ENCODE results near the gene LRRC41.

Gene LRRC41

DNA sequence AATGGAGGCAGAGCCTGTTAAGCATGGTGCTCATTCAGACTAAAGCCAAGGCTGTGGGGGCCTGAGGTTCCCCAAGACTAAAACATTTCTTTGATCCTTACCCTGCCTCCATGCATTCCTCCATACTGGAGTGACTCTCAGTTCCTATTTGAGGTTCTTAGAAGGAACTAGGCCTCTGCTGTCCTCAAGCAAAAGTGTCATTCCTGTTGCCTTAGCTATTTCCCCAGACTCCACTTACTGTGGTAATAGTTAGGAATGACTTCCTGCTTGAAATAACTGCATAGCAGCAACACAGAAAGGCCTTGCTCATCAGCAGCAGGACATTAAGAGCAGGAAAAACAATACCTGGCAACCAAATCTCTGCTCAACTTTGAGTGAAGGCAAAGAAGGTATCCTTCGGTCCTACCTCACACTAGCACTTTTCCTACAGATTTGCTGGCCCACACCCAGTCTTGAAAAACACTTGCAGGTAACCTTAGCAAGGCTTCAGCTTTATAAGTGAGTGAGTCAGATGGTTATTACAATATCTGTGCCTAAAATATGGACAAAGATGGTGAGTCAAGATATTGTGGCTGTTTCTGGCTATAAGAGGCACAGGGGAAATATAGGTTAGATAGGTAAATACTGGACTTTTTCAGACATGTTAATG lies 14.8 kb downstream of the LRRC41 start:
- no peak for FAIRE-seq
- DNase-seq (ENCODE audit: insufficient read length, low spot score), result no peak

DNA sequence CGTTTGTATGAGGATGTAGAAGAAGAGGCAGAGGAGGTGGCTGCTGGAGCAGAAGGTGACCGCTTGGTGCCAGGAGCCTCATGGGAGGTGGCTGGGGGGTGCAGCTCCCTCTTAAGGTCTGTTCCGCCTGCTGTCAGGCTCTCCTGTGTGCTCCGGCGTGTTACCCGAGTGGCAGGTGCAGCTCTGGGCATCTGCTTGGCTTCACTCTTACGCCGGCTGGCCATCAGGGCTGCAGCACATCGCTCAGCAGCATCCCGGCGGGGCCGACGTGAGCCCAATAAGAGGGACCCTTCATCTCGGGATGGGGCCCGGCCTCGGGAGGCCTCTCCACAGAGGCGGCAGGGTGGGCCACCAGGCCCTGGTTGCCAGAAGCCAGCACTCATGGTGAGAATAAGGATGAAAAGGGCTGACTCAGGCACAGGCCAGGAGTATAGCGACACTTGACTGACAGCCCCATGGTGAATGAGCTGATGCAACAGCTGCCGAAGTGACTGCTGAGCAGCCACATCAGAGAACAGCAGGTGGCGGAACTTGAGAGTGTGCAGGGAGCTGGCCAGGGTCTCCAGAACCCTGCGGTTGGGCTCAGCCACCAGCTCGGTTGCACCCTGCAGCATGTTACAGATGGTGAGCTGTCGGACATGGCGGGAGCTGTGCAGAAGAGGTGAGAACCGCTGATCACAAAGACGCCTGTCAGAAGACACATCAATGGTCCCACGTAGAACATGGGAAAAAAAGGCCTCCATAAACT lies 17.5 kb downstream of the LRRC41 start:
- FAIRE-seq (no peak), DNase-seq (ENCODE audit: insufficient read length, low spot score) (no peak)

GRCh38 chr1:46284597-46285564 lies 18.5 kb downstream of the LRRC41 start:
- DNase-seq (ENCODE audit: insufficient read length, low spot score) (no peak), FAIRE-seq (no peak)

- DNase-seq (ENCODE audit: insufficient read length, low spot score) (no peak), FAIRE-seq (no peak)
These were observed 19.4 kb downstream of the LRRC41 start for GRCh38 chr1:46284058-46284457.

DNA sequence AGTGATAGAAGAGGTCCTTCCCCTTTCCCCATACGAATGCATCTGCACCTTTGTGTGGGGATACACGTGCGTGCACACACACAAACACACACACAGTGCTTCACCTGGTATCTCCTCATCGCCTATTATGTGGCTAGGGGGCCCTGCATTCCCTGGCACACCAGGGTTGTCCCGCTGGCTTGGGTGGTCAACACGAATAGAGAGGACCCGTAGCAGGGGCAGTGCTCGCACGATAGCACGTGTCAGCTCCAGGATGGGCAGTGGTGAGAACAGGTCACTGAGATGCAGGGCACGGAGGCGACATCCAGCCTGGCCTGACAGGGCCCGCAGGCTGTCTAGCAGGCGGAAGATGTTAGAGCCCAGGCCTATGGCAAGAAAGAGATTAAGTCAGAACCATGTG lies 22.4 kb downstream of the LRRC41 start:
- no peak for DNase-seq (ENCODE audit: insufficient read length, low spot score)
- FAIRE-seq, result no peak

DNA sequence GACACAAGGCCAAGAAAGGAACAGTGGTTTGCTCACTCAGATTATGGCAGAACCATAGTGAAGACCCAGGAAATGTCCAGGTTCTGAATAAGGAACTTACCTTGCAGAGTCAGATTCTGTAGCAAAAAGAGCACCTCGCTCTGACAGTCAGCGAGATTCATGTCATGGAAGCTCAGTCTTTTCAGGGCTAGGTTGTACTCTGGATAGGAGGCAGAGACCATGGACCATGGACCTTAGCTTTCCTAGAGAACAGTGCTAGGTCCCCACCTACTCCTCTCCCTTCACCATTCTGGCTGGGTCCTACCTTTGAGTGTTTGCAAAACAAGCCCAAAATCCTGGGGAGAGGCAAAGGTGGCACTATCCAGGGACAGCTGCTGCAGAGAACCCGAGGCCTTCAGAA lies 23.3 kb downstream of the LRRC41 start:
- DNase-seq (ENCODE audit: insufficient read length, low spot score) (no peak), FAIRE-seq (no peak)

GRCh38 chr1:46278807-46279206 lies 24.6 kb downstream of the LRRC41 start:
- DNase-seq (ENCODE audit: insufficient read length, low spot score), result no peak
- no peak for FAIRE-seq

- FAIRE-seq, result no peak
- DNase-seq (ENCODE audit: insufficient read length, low spot score), result no peak
These were observed 25.6 kb downstream of the LRRC41 start for GRCh38 chr1:46277658-46278373.

- FAIRE-seq, result no peak
- no peak for DNase-seq (ENCODE audit: insufficient read length, low spot score)
These were observed 28.4 kb downstream of the LRRC41 start for GRCh38 chr1:46275030-46275337.

DNA sequence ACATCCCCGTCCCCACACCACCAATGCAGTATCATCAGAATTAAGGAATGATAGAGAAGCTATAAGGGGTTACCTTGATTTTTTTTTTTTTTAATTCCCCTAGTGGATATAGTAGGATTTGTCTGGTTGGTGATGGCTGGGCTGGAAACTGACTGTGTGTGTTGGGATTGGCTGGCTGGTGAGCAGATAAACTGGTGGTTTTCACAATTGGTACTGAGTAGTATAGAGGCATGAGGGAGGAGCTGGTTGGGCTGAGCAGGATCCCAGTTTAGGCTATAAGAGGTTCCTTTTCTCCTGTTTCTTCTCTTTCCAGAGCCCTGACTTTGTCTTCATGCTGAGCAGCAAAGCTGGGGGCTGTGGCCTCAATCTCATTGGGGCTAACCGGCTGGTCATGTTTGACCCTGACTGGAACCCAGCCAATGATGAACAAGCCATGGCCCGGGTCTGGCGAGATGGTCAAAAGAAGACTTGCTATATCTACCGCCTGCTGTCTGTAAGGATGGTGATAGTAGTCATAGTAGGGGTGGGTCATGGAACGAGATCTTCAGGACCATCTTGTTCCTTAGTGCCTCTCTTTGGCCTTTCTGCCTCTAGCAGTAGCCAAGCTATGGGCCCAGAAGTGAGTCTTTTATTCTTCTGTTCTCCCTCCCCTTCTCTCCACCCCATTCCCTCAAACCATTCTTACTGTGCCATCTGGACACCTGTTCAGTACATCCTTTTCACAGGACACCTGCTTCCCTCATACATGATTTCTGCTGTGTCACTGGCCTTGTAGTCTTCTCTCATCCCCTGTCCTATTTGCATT lies 29.0 kb downstream of the LRRC41 start:
- no peak for DNase-seq (ENCODE audit: insufficient read length, low spot score)
- FAIRE-seq, result no peak

GRCh38 chr1:46268578-46268977 lies 34.8 kb downstream of the LRRC41 start:
- DNase-seq (ENCODE audit: insufficient read length, low spot score) (no peak), FAIRE-seq (no peak)

DNA sequence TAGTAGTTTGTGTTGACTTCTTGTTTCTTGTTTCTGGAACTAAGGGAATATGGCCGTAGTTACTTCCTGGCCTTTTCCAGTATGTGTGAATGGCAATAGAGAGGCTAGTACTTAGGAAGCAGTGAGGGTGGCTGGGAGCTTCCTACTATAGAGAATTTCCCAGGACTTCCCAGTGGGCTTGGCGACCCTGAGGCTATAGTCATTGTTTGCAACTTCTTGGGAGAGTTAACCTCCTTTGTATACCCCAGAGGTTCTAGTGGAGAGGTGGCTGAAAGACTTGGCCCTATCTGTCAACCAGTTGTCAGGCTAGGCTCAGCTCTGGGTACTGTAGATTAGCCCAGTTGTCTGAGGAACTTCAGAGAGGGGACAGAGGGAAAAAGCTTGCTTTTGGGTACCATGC lies 40.3 kb downstream of the LRRC41 start:
- no peak for FAIRE-seq
- no peak for DNase-seq (ENCODE audit: insufficient read length, low spot score)

GRCh38 chr1:46262508-46262907 lies 40.9 kb downstream of the LRRC41 start:
- DNase-seq (ENCODE audit: insufficient read length, low spot score) (no peak), FAIRE-seq (no peak)

GRCh38 chr1:46256523-46256922 lies 46.9 kb downstream of the LRRC41 start:
- DNase-seq (ENCODE audit: insufficient read length, low spot score), result no peak
- FAIRE-seq, result no peak

- FAIRE-seq (no peak), DNase-seq (ENCODE audit: insufficient read length, low spot score) (no peak)
These were observed 48.7 kb downstream of the LRRC41 start for GRCh38 chr1:46254668-46255067.

DNA sequence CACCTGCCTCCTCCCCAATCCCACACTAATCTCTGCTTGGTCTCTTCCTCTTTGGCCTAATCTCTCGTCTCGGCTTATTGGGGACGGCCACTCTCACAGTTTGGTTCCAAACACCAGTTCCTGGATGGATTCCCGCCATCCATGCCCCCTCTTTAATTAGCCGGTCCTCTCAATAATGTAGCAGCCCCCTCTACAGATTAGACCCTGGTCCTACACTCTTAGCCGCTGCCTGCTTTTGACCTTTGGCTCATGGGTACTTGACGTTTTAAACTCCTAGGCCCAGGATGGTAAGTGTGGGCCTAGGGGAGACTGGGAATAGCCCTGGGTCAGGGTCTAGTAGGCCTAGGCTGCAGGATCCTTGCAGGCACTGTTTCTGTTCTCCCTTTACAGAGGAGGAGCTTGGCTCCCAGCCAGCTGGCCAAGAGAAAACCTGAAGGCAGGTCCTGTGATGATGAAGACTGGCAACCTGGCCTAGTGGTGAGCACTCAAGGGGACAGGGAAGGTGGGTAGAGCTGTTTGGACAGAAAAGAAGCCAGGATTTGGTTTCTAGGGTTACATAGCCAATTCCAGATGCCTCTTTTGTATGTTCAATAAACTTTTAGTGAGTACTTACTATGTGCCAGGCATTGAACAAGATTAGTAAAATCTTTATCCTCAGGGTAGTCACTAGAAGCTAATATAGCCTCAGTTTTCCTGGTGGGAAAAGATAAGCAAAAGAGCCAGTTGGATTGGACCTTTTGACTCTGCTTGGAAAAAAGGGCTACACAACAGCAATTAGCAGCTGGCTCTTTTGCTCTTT lies 55.1 kb downstream of the LRRC41 start:
- DNase-seq (ENCODE audit: insufficient read length, low spot score) (peak; percentile 16), FAIRE-seq (no peak)

- peak; percentile 91 for FAIRE-seq
- DNase-seq (ENCODE audit: insufficient read length, low spot score), result peak; percentile 95
These were observed 55.8 kb downstream of the LRRC41 start, which contains the start of gene RAD54L for GRCh38 chr1:46247436-46248121. Gene RAD54L, plus strand, starts transcription at chr1:46247763. Its CDS starts 643 bp downstream, at chr1:46248406.

Measured in GM19239 (cell line).